Astrocyte (in vitro differentiated cells and primary cell): ENCODE measurements around the gene CACNA2D1. TPM values are rescaled to one million over a fixed set of nuclear protein-coding genes. Genes with fewer than 3 reads are reported as not detected.

Experiments used
- DNase-seq: peaks from one replicate; pipeline ENCODE4 v3.0.0-alpha.2; 2010; ENCODE audit warnings: low read depth
- FAIRE-seq: peaks from 2 replicates; lab custom pipeline; 2011; peaks lifted over from hg19 to GRCh38; lab: Jason Lieb, UNC
- H2AFZ ChIP-seq: 2 replicates; pipeline ENCODE4 v1.6.0; 2012; ENCODE audit warnings: low read depth, low read length, inconsistent platforms
- H3K27ac ChIP-seq: 2 replicates; pipeline ENCODE4 v1.5.1; 2011; ENCODE audit warnings: low read depth, low read length, inconsistent platforms
- H3K27me3 ChIP-seq: 2 replicates; pipeline ENCODE4 v1.6.0; 2011; ENCODE audit warnings: low read length, inconsistent platforms; ENCODE audit not compliant: insufficient read depth
- H3K36me3 ChIP-seq: 2 replicates; pipeline ENCODE4 v1.5.1; 2011; ENCODE audit warnings: low read length, inconsistent platforms; ENCODE audit not compliant: insufficient read depth
- H3K4me1 ChIP-seq: 2 replicates; pipeline ENCODE4 v1.5.1; 2011; ENCODE audit warnings: low read length, inconsistent platforms; ENCODE audit not compliant: insufficient read depth
- H3K4me2 ChIP-seq: 2 replicates; pipeline ENCODE4 v1.6.0; 2012; ENCODE audit warnings: low read length, inconsistent platforms
- H3K4me3 ChIP-seq: 2 replicates; pipeline ENCODE4 v1.5.1; 2011; ENCODE audit warnings: low read depth, mild to moderate bottlenecking, low read length, inconsistent platforms; ENCODE audit not compliant: insufficient read depth
- H3K79me2 ChIP-seq: 2 replicates; pipeline ENCODE4 v1.6.0; 2012; ENCODE audit warnings: mild to moderate bottlenecking, low read length, inconsistent platforms; ENCODE audit not compliant: insufficient read depth
- H3K9ac ChIP-seq: 2 replicates; pipeline ENCODE4 v1.6.0; 2012; ENCODE audit warnings: mild to moderate bottlenecking, low read length, inconsistent platforms
- H3K9me3 ChIP-seq: 2 replicates; pipeline ENCODE4 v1.5.1; 2012; ENCODE audit warnings: low read depth, mild to moderate bottlenecking, low read length, inconsistent platforms; ENCODE audit not compliant: insufficient read depth
- H4K20me1 ChIP-seq: 2 replicates; pipeline ENCODE4 v1.6.0; 2012; ENCODE audit warnings: low read length, inconsistent platforms; ENCODE audit not compliant: insufficient read depth
- H3K27ac Mint-ChIP-seq: one replicate; pipeline ENCODE4 v1.8.0; 2021; ENCODE audit warnings: mild to moderate bottlenecking, mixed read lengths; ENCODE audit not compliant: unreplicated experiment
- H3K27me3 Mint-ChIP-seq: one replicate; pipeline ENCODE4 v1.8.0; 2021; ENCODE audit warnings: low read depth, mixed read lengths; ENCODE audit not compliant: unreplicated experiment
- H3K36me3 Mint-ChIP-seq: one replicate; pipeline ENCODE4 v1.8.0; 2021; ENCODE audit warnings: low read depth, mixed read lengths; ENCODE audit not compliant: unreplicated experiment
- H3K4me1 Mint-ChIP-seq: one replicate; pipeline ENCODE4 v1.8.0; 2021; ENCODE audit warnings: low read depth, mixed read lengths; ENCODE audit not compliant: unreplicated experiment
- H3K4me3 Mint-ChIP-seq: one replicate; pipeline ENCODE4 v1.8.0; 2021; ENCODE audit warnings: mild to moderate bottlenecking, moderate library complexity, mixed read lengths; ENCODE audit not compliant: unreplicated experiment
- H3K9me3 Mint-ChIP-seq: one replicate; pipeline ENCODE4 v1.8.0; 2021; ENCODE audit warnings: mild to moderate bottlenecking, mixed read lengths; ENCODE audit not compliant: unreplicated experiment
- CTCF ChIP-seq: IDR thresholded peaks from 2 replicates; pipeline ENCODE4 v1.5.1; 2011; ENCODE audit warnings: low read depth, mild to moderate bottlenecking, inconsistent platforms, low read length, moderate library complexity; ENCODE audit not compliant: insufficient read depth
- EZH2 ChIP-seq: IDR thresholded peaks from 2 replicates; pipeline ENCODE4 v1.6.1; 2012; ENCODE audit warnings: mild to moderate bottlenecking, low read length, inconsistent platforms; ENCODE audit not compliant: insufficient read depth
- total RNA-seq: library from RNA; stranded (reverse); gene quantifications from 2 replicates; pipeline ENCODE4 v1.2.1, GENCODE V29; 2021

Gene CACNA2D1
- total RNA-seq, 1 donor from 2014 or later, result 53.4 TPM

GRCh38 chr7:82081644-82082224 lies 361.8 kb downstream of the CACNA2D1 start:
- no peak overlapping the region for H3K4me3 Mint-ChIP-seq
- H3K9me3 ChIP-seq, result no peaks in the 10 kb centered on the region
- H3K27me3 Mint-ChIP-seq, result no peaks in the 10 kb centered on the region
- no peaks in the 10 kb centered on the region for H3K4me1 Mint-ChIP-seq
- H4K20me1 ChIP-seq, result no peaks in the 10 kb centered on the region
- no peaks in the 10 kb centered on the region for H3K36me3 ChIP-seq
- H3K36me3 Mint-ChIP-seq, result peaks cover 10% of the 10 kb centered on the region
- no peak overlapping the region for H3K9ac ChIP-seq
- no peak overlapping the region for H3K27ac ChIP-seq
- H3K79me2 ChIP-seq, result no peaks in the 10 kb centered on the region
- TF ChIP-seq EZH2, result no peak
- TF ChIP-seq CTCF, result no peak
- no peaks in the 10 kb centered on the region for H3K9me3 Mint-ChIP-seq
- no peak overlapping the region for H3K4me2 ChIP-seq
- no peak overlapping the region for H2AFZ ChIP-seq
- no peak for DNase-seq
- H3K27ac Mint-ChIP-seq, result no peak overlapping the region
- H3K4me1 ChIP-seq, result no peaks in the 10 kb centered on the region
- no peaks in the 10 kb centered on the region for H3K27me3 ChIP-seq
- FAIRE-seq, result no peak
- no peak overlapping the region for H3K4me3 ChIP-seq

GRCh38 chr7:82080254-82080927 lies 363.2 kb downstream of the CACNA2D1 start:
- FAIRE-seq (no peak), DNase-seq (no peak)
- H3K4me3 ChIP-seq, result no peak overlapping the region
- no peak overlapping the region for H3K4me3 Mint-ChIP-seq
- H3K4me2 ChIP-seq, result no peak overlapping the region
- H4K20me1 ChIP-seq, result no peaks in the 10 kb centered on the region
- H3K79me2 ChIP-seq, result no peaks in the 10 kb centered on the region
- H3K4me1 ChIP-seq, result no peaks in the 10 kb centered on the region
- no peak overlapping the region for H3K9ac ChIP-seq
- no peaks in the 10 kb centered on the region for H3K9me3 Mint-ChIP-seq
- no peaks in the 10 kb centered on the region for H3K4me1 Mint-ChIP-seq
- H3K36me3 Mint-ChIP-seq, result peaks cover 10% of the 10 kb centered on the region
- H2AFZ ChIP-seq, result no peak overlapping the region
- H3K9me3 ChIP-seq, result no peaks in the 10 kb centered on the region
- no peak overlapping the region for H3K27ac Mint-ChIP-seq
- H3K27ac ChIP-seq, result no peak overlapping the region
- H3K27me3 Mint-ChIP-seq, result no peaks in the 10 kb centered on the region
- no peaks in the 10 kb centered on the region for H3K27me3 ChIP-seq
- no peaks in the 10 kb centered on the region for H3K36me3 ChIP-seq
- no peak for TF ChIP-seq CTCF
- TF ChIP-seq EZH2, result no peak

GRCh38 chr7:82079527-82079926 lies 364.1 kb downstream of the CACNA2D1 start:
- no peak overlapping the region for H3K4me3 ChIP-seq
- Mint-ChIP-seq H3K9me3 (no peaks in the 10 kb centered on the region), H3K4me3 (no peak overlapping the region), H3K36me3 (peaks cover 10% of the 10 kb centered on the region), H3K4me1 (no peaks in the 10 kb centered on the region), H3K27ac (no peak overlapping the region), H3K27me3 (no peaks in the 10 kb centered on the region)
- H3K9ac ChIP-seq, result no peak overlapping the region
- H3K79me2 ChIP-seq, result no peaks in the 10 kb centered on the region
- no peak overlapping the region for H2AFZ ChIP-seq
- H4K20me1 ChIP-seq, result no peaks in the 10 kb centered on the region
- TF ChIP-seq EZH2 (no peak), CTCF (no peak)
- no peaks in the 10 kb centered on the region for H3K9me3 ChIP-seq
- H3K4me1 ChIP-seq, result no peaks in the 10 kb centered on the region
- no peak for FAIRE-seq
- H3K27me3 ChIP-seq, result no peaks in the 10 kb centered on the region
- no peak overlapping the region for H3K27ac ChIP-seq
- no peak for DNase-seq
- no peak overlapping the region for H3K4me2 ChIP-seq
- H3K36me3 ChIP-seq, result no peaks in the 10 kb centered on the region
